ENCODE results near the gene SHROOM3.

SHROOM3 gene

DNA sequence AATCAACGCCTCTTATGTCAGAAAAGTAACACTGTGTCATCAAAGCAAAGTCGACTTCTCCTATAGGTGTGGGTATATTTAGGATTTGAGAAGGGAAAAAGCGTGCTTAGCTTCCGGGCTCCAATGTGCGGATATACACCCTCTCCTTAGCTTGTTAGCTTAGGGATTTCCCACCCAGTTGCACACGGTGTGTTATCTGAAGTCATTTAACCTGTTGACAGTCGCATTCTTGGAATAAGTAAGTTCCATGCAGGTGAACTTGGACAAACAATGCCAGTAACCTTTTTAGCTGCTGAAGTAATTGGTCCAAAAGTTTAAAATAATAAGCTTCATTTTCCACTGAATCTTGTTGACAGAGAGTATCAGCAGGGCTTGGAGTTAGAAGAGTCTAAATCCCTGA lies 113.7 kb downstream of the SHROOM3 start:
- TF ChIP-seq, protein P1, sequence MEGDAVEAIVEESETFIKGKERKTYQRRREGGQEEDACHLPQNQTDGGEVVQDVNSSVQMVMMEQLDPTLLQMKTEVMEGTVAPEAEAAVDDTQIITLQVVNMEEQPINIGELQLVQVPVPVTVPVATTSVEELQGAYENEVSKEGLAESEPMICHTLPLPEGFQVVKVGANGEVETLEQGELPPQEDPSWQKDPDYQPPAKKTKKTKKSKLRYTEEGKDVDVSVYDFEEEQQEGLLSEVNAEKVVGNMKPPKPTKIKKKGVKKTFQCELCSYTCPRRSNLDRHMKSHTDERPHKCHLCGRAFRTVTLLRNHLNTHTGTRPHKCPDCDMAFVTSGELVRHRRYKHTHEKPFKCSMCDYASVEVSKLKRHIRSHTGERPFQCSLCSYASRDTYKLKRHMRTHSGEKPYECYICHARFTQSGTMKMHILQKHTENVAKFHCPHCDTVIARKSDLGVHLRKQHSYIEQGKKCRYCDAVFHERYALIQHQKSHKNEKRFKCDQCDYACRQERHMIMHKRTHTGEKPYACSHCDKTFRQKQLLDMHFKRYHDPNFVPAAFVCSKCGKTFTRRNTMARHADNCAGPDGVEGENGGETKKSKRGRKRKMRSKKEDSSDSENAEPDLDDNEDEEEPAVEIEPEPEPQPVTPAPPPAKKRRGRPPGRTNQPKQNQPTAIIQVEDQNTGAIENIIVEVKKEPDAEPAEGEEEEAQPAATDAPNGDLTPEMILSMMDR (IDR thresholded peaks at IDR 0.05; ENCODE audit: low read depth, low read length) = no peak
- no peak overlapping the region for H3K4me3 ChIP-seq (replicated peaks in 1 of 2; ENCODE audit: low read depth in 2 of 2, low read length in 2 of 2)
- no peak for DNase-seq (ENCODE audit: low read depth in 2 of 2)

DNA sequence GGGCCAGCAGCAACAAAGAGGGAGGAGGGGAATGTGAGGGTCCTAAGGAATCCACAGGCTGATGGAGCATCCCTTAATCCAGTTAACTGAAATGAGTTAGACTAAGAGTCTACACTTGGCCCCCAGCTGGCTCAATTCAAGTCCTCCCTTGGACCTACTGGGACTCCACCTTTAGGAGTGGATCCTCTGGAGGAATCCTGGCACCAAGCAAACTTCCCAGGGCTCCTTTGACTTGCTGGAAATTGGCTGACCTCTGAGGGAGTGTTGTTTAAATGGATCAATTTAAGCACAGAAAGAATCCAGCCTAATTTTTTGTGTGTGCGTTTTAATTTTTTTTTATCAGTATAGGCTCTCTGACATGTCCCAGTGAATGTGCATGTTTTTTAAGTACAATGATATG lies 114.7 kb downstream of the SHROOM3 start:
- no peak overlapping the region for H3K4me3 ChIP-seq (replicated peaks in 1 of 2; ENCODE audit: low read depth in 2 of 2, low read length in 2 of 2)
- no peak for DNase-seq (ENCODE audit: low read depth in 2 of 2)
- TF ChIP-seq, protein P1 (IDR thresholded peaks at IDR 0.05; ENCODE audit: low read depth, low read length) = no peak

DNA sequence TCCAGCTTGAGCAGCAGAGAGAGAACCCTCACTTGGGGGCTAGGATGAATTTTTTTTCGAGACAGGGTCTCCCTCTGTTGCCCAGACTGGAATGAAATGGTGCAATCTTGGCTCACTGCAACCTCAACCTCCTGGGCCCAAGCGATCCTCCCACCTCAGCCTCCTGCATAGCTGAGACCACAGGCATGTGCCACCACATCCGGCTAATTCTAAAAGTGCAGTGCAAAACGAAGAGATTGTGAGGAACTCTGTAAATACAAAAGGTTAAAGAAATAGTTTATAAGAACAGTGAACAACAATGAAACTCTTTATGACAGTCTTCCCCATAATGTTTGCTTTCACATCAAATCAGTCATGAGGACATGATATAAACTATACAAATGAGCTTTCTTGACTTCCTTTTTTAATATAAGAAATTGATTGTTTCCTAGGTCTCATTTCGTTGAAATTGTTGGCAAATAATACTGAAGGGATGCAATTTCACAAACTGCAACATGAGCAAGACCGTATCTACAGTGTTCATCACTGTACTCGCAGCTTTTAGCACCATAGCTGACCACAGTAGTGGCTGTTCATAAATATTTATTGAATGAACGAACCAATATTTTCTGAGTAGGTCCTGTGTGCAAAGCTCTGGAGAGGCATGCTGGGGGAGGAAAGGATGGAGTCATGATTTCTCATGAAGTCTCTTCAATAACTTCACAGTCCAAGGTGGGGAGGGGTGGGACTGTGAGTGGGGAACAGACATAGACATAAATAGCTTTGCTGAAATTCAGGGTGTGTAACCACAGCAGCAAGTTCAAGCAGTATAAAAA lies 116.1 kb downstream of the SHROOM3 start:
- H3K4me3 ChIP-seq (replicated peaks in 1 of 2; ENCODE audit: low read depth in 2 of 2, low read length in 2 of 2) = no peak overlapping the region
- DNase-seq (ENCODE audit: low read depth in 2 of 2) = no peak
- TF ChIP-seq, protein P1 (IDR thresholded peaks at IDR 0.05; ENCODE audit: low read depth, low read length) = no peak

DNA sequence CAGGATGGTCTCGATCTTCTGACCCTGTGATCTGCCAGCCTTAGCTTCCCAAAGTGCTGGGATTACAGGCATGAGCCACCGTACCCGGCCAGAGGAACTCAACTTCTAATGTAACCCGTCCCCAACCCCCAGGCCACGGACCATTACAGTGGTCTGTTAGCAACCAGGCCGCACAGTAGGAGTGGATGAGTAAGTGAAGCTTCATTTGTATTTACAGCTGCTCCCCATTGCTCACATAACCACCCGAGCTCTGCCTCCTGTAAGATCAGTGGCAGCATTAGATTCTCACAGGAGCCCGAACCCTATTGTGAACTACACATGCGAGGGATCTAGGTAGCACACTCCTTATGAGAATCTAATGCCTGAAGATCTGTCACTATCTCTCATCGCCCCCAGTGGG lies 119.6 kb downstream of the SHROOM3 start:
- DNase-seq (ENCODE audit: low read depth in 2 of 2) = no peak
- TF ChIP-seq, protein P1 (IDR thresholded peaks at IDR 0.05; ENCODE audit: low read depth, low read length) = no peak
- no peak overlapping the region for H3K4me3 ChIP-seq (replicated peaks in 1 of 2; ENCODE audit: low read depth in 2 of 2, low read length in 2 of 2)

DNA sequence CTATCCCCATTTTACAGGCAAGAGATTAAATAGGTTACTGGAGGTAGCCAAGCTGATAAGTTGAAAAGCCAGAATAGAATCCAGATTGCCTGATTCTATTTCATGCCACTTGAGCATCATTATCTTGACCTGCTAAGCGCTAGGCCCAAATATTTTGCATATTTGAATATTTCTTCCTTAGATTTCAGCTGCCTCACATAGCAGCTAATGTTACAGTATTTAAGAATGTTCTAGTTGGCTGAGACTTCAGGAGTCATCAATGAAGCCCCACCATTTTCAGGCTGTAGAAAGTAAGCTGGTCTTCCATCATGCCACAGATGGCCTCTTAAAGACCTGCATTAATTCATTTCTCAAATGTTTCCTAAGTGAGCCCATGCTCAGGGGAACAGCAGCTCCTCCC lies 121.4 kb downstream of the SHROOM3 start:
- no peak for DNase-seq (ENCODE audit: low read depth in 2 of 2)
- TF ChIP-seq, protein P1 (IDR thresholded peaks at IDR 0.05; ENCODE audit: low read depth, low read length) = no peak
- H3K4me3 ChIP-seq (replicated peaks in 1 of 2; ENCODE audit: low read depth in 2 of 2, low read length in 2 of 2) = no peak overlapping the region

DNA sequence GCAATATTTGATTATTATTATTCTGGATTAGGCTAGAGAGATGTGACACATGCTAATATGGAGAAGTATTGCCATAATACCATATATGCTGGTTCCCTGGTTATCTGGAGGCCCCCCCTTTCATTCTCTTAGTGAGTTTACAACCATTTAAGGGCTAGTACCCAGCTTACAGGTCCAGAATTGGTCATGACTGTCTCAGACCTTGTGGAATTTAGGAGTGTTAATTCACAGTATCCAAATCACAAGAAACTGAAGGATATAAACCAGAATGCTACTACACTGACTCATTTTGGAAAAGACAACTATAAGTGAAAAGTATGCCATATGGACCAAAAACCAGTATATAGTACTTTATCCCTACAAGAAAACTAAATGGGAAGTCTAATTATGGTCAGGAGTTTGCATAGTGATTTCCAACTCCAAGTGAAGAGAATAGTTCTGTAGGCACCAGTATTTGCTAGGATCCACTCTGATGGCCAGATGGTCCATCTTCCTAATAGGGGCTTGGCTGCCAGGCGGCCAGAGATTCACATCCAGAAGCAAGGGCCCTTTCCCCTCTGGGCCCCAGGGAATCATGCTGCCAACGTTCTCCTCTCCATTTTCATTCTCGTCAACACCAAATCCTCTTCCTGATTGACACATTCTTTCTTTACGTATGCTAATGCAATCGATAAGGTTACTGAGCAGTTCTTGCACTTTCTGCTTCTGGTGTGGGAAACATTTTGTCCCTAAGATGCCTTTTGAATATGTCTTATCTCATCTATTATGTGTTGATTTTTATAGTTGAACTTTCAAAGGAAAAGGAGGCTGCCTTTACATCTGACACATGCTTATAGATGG lies 123.6 kb downstream of the SHROOM3 start:
- no peak for DNase-seq (ENCODE audit: low read depth in 2 of 2)
- TF ChIP-seq, protein P1 (IDR thresholded peaks at IDR 0.05; ENCODE audit: low read depth, low read length) = no peak
- H3K4me3 ChIP-seq (replicated peaks in 1 of 2; ENCODE audit: low read depth in 2 of 2, low read length in 2 of 2) = no peak overlapping the region
